Erythroblast (primary cell): ENCODE results near the gene SEPTIN2.

Source experiments
- GATA1 ChIP-seq: IDR thresholded peaks from 2 replicates; pipeline ENCODE4 v1.6.1; 2011; ENCODE audit warnings: low read depth, mild to moderate bottlenecking, control low read depth, low read length, moderate library complexity
- POLR2A ChIP-seq: IDR thresholded peaks from 2 replicates; pipeline ENCODE4 v1.6.1; 2011; ENCODE audit warnings: mild to moderate bottlenecking, low read length

GRCh38 chr2:241302083-241302482, 13.6 kb upstream of the SEPTIN2 start:
- TF ChIP-seq POLR2A, result no peak
- no peak for TF ChIP-seq GATA1
